ENCODE measurements around the gene OCEL1.
A peak's percentile ranks its signal among the peaks of the same experiment; 100 is the strongest.

OCEL1 gene

DNA sequence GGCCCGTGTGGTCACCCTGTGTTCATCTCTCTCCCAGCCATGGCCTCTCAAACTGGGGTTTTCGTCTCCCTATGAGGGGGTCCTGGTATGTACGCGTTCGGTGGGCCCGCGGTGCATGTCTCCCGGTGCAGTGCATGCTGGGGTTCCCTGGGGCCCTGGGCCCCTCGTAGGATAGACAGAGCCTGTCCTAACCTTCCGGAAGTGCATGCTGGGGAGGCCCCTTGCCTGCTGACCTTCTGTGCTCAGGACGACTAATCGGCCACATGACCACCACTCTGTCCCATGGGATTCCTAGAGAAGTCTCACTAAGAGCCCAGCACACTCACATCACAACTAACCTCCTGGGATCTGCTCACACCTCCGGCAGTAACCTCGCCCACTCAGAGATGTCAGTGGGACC is 15.7 kb upstream of the OCEL1 start:
- no peak for DNase-seq

DNA sequence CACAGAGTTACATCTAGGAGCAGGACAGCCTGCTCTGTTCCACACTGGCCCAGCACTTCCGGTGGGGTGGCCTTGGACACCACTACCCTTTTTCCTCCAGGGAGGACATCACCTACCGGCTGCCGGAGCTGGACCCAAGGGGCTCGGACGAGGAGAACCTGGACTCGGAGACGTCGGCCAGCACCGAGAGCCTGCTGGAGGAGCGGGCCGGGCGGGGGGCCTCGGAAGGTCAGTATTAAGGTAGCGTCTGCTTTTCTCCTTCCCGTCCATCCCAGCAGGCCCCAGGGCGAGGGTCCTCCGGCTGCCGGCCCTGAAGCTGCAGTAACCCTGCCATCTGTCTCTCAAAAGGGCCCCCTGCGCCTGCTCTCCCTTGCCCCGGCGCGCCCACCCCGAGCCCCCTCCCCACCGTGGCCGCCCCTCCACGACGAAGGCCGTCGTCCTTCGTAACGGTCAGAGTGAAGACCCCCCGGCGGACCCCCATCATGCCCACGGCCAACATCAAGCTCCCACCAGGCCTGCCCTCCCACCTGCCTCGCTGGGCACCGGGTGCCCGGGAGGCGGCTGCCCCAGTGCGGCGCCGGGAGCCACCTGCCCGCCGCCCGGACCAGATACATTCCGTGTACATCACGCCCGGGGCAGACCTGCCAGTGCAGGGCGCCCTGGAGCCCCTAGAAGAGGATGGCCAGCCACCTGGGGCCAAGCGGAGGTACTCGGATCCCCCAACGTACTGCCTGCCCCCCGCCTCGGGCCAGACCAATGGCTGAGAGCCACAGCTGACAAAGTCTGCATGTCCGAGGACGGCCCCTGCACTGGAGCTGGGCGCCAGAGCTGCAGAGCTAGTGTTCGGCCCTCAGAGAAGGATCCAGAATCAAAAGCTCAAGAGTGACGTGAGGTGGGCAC is 14.2 kb upstream of the OCEL1 start:
- no peak for DNase-seq

DNA sequence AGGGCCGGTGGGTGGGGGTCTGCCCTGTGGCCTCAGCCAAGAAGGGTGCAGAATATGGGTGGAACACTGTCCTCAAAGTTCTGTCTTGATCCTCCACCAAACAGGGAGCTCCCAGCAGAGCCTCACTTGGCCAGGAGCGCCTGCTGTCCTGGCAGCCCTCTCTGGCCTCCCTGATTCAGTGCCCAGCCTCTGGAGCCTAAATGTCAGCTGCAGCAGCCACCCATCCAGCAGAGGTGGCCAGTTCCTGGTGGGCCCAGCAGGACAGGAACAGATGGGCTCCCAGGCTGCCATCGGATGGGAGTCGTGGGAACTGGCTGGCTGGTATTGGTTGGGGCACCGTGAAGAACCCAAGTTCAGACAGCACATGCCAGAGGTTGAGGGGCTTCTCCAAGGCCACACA is 12.7 kb upstream of the OCEL1 start:
- DNase-seq: no peak

DNA sequence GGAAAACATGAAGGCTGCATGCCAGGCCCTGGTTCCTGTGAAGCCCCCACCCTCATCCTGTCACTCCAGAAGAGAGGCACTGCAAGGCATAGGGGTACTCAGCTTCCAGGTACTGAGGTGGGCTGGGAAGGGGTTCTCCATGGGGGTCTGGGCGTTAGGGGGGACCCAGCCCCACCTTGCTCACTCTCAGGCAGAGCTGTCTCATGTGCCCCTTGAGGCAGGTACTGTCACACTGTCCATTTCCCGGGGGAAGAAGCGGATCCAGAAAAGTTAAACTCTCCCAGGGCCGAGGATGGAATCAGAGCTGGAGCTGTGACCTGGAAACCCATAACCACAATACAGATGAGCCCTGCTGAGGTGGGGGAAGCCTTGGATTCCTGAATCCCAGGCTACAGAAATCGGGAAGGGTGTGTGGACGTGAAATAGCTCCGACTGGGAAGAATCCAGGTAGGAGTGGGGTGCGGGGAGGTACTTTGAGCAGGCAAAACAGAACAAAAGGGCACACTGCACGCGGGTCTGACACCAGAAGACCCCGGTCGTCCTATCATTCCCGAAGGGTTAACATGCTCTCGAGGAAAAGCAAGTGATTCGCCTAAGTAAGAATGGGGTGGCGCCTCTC is 11.4 kb upstream of the OCEL1 start:
- DNase-seq: no peak

GRCh38 chr19:17215127-17215971 is 10.7 kb upstream of the OCEL1 start, which contains the start of gene USE1:
TSS of gene USE1 (plus strand) at chr19:17215357. CDS start at chr19:17215406, 49 bp downstream.
- DNase-seq: peak; percentile 58

- no peak for DNase-seq
These were observed 9.9 kb upstream of the OCEL1 start for GRCh38 chr19:17216058-17216670.

DNA sequence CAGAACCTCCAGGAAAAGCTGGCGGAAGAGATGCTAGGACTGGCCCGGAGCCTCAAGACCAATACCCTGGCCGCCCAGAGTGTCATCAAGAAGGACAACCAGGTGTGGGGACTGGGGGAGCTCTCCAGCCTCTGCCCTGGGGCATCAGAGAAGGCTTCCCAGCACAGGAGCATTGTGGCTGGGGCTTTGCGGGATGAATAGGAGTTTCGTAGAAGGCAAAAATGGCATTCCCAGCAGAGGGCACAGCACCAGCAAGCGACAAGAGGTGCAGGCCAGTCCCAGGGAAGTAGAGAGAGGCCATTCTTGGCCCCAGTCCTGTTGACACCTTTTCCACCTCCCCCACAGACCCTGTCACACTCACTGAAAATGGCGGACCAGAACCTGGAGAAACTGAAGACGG is 6.7 kb upstream of the OCEL1 start:
- no peak for DNase-seq

GRCh38 chr19:17220207-17220758 is 5.7 kb upstream of the OCEL1 start:
- DNase-seq: no peak

- no peak for DNase-seq
These were observed 973 bp upstream of the OCEL1 start for GRCh38 chr19:17225053-17225452.

DNA sequence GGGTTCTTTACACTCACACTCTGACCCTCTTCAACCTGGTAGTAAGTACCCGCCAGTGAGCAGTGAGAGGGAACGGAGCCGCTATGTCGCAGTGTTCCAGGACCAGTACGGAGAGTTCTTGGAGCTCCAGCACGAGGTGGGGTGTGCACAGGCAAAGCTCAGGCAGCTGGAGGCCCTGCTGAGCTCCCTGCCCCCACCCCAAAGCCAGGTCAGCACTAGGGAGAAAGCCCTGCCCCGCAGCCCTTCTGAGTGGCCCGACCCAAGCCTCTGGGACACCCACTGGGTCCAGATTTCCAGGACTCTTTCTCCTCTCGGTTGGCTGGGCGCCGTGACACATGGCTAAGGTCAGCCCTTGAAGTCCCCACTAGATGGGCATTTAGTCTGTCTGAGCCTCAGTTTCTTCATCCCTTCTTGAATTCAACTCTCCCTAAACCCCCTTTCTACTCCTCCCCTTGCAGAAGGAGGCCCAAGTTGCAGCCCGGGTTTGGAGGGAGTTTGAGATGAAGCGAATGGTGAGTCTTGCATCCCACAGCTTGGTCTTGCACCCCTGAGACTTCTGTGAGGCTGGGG is 1.9 kb downstream of the OCEL1 start:
- no peak for DNase-seq

DNA sequence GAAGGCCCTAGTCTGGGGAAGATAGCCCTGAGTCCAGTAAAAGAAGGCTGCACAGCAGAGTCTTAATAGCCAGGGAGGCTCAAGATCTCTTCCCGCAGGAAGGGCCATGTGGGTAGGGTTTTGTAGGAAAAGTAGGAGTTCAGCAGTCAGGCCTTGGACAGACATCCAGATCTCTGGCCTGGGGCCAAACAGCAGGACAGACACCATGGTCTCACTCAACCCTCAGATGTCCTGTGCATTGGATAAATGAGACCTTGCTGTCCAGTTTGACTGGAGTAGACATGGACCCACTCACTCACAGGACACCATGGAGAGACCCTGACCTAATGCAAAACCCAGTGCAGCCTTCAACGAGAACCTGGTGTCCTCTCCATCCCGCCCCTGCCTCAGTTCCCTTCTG is 3.9 kb downstream of the OCEL1 start:
- DNase-seq: no peak

DNA sequence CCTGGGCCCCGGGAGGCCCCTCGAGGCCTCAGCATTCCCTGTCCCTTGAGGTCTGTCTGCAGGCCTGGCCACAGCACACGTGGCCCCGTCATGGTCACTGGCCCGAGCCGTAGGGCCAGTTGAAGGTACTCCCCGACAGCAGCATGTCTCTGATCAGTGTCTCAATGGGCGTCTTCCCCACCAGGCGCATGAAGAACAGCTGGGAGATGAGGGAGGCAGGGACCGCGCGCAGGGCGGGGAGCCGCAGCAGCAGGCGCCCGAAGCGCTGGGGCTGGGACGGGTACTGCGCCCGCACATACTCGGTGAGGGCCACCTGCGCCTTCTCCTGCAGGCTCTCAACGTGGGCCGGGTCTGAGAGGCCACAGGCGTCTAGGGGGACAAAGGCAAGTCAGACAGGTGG is 6.2 kb downstream of the OCEL1 start:
- no peak for DNase-seq

GRCh38 chr19:17234911-17235299 is 8.9 kb downstream of the OCEL1 start:
- no peak for DNase-seq

DNA sequence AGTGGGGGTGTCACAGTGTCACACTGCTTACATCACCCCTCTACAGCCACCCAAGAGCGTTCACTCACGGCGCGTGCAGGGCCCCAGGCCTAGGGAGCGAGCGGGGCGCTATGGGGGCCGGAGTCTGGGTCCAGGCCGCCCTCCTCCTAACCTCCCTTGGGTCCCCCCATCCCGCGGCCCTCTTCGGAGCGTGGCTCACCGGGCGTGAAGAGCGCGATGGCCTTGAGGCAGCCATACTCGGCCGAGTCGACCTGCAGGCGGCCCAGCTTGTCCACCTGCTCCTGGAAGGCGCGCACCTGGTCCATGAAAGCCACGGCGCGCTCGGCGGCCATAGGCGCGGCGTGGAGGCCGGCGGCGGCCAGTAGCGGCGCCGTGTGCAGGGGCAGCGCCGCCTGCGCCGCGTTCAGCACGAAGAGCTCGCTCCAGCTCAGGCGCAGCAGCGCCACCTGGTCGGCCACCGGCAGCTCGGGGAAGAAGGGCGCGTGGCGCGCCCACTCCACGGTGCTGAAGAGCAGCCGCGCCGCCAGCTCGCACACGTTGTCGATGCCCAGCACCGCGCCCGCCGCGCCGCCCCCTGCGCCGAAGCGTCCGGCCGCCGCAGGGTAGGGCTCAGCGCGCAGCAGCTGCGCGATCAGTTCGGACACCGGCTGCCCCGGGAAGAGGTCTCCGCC is 9.4 kb downstream of the OCEL1 start:
- peak; percentile 51 for DNase-seq

- no peak for DNase-seq
These were observed 10.1 kb downstream of the OCEL1 start for GRCh38 chr19:17235971-17236777.

DNA sequence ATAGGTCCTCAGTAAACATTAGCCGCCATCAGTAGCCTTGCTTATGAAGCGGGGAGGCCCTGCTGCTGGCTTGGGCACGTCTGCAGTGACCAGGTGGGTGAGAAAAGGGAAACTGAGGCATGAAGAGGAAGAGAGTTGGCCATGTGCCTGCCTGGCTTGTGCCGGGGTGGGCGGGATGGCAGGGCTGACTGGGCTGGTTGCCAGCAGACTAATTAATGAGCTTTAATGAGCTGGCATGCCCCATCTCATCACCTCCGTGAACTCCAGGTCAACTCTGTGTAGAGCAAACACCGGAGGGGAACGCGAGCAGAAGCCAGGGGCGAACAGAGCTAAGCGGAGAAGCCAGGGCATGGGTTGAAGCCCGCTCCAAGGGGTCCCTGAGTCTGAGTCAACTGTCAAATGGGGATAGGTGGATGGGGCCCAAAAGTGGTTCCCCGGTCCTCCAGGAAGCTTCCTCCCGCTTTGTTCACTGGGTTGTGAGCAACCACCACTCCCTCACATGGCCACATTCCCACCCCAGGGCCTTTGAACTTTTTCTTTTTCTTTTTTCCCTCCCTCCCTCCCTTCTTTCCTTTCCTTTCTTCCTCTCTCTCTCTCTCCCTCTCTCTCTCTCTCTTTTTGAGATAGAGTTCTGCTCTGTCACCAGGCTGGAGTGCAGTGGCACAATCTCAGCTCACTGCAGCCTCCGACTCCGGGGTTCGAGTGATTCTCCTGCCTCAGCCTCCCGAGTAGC is 11.0 kb downstream of the OCEL1 start:
- no peak for DNase-seq

DNA sequence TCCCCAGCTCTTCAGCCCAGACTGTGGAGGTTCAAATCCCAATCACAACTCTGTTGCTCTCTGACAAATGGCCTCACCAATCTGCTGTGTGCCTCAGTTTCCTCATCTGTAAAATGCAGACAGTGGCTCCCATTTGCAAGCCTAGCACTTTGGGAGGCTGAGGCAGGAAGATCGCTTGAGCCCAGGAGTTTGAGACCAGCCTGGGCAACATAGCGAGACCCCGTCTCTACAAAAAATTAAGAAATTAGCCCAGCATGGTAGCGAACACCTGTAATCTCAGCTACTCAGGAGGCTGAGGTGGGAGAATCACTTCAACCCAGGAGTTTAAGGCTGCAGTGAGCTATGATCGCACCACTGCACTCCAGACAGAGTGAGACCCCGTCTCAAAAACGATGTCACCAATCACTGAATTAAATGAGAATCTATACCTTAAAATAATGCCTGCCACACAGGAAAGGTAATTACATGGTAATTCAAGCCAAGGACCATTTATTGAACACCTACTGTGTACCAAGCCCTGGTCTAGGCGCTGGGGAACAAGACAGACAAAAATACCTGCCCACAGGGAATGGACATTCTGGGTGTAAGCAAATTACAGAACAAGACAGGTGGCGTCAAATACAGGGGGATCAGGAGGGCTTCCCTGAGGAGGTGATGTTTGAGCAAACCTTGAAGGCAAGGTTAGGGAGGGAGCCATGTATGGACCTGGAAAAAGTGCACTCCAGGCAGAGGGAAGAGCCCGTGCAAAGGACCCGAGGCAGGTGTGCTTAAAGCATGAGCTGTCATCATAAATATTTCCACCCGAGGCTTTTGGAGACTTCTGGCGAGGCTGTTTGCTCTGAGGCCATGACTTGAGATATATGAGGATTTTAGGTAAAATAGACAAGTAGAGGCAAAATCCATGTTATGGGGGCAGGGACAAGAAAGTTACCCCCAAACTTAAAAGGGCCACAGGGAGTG is 12.0 kb downstream of the OCEL1 start:
- no peak for DNase-seq

DNA sequence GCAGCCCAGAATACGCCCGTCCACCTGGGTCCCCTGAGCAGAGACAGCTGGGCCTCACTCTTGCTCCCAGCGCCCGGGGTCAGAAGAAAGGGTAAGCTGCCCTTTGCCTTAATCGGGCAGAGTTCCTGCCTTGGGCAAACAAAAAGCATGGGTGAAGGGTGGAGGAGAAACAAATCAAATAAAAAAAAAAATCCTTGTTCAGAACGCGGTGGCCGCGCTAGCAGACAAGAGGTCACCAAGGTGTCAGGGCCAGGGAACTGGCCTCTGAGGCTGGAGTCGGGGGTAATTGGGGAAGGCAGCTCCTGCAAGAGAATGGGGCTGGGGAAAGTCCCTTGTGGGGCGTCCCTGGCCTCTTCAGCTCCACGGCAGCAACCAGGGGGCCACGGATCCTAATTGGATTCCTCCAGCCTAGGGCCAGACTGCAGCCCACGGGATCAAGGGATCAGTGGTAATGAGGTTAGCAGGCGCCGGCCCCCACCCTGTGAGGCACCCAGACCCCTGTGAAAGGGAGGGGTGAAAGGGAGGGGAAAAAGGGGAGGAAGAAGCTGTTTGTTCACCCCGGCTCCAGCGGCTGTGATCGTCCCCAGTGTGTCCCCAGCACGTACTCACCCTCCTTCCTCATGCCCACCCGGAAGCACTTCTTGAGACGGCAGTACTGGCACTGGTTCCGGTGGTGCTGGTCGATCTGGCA is 14.2 kb downstream of the OCEL1 start:
- DNase-seq: no peak

Measured in activated gamma-delta T cell (primary cell).